Urinary bladder (tissue), 4 donors: ENCODE data around the gene DYSF. TPM values are rescaled to one million over a fixed set of nuclear protein-coding genes. Genes with fewer than 3 reads are reported as not detected.

ENCODE experiments used
- DNase-seq: peaks from one replicate; pipeline ENCODE4 v3.0.0-alpha.2; 2015; ENCODE audit errors: extremely low spot score
- H3K27ac ChIP-seq: one replicate; pipeline ENCODE4 v1.5.1; 2013; ENCODE audit warnings: low read depth, mild to moderate bottlenecking, moderate library complexity
- H3K36me3 ChIP-seq: one replicate; pipeline ENCODE4 v1.6.1; 2013; ENCODE audit warnings: mild to moderate bottlenecking, moderate library complexity; ENCODE audit not compliant: insufficient read depth
- H3K4me1 ChIP-seq: one replicate; pipeline ENCODE4 v1.6.1; 2013; ENCODE audit warnings: mild to moderate bottlenecking, moderate library complexity; ENCODE audit not compliant: insufficient read depth
- H3K4me3 ChIP-seq: one replicate; pipeline ENCODE4 v1.5.1; 2013; ENCODE audit warnings: low read depth, low read length
- WGBS: extraction: QIAGEN DNeasy Blood & Tissue Kit; methylation state at CpG from one replicate; pipeline ENCODE4 v1.1.7; 2013; 5-methylcytosine and 5-hydroxymethylcytosine counted together
- polyA plus RNA-seq: library from polyadenylated mRNA; stranded (reverse); fragments of 200-250 nt; gene quantifications from one replicate; pipeline ENCODE4 v1.2.3, GENCODE V29; 2013
- total RNA-seq: library from RNA; depleted of rRNA; stranded (reverse); fragments of >200 nt; gene quantifications from one replicate; pipeline ENCODE4 v1.2.3, GENCODE V29; 2014
- donor health status: healthy with polysubstance abuse.
- donor health status: healthy.

DYSF gene
- total and polyA plus RNA-seq, 2 donors: 19.0 to 22.9 TPM

GRCh38 chr2:71505770-71506140 is 52.4 kb downstream of the DYSF start:
- no peaks in the 10 kb centered on the region for H3K4me1 ChIP-seq
- no peak overlapping the region for H3K4me3 ChIP-seq
- no peak overlapping the region for H3K27ac ChIP-seq
- no peaks in the 10 kb centered on the region for H3K36me3 ChIP-seq
- 75% methylated on average over 8 of the region's 8 CpGs for WGBS
- no peak for DNase-seq

GRCh38 chr2:71506222-71507153 is 53.1 kb downstream of the DYSF start:
- H3K4me1 ChIP-seq: no peaks in the 10 kb centered on the region
- H3K4me3 ChIP-seq: no peak overlapping the region
- H3K36me3 ChIP-seq: no peaks in the 10 kb centered on the region
- 82% methylated on average over 20 of the region's 20 CpGs for WGBS
- no peak for DNase-seq
- no peak overlapping the region for H3K27ac ChIP-seq

GRCh38 chr2:71507476-71507875 is 54.1 kb downstream of the DYSF start:
- WGBS: 82% methylated on average over 8 of the region's 8 CpGs
- no peak overlapping the region for H3K4me3 ChIP-seq
- no peak for DNase-seq
- no peaks in the 10 kb centered on the region for H3K36me3 ChIP-seq
- H3K27ac ChIP-seq: no peak overlapping the region
- no peaks in the 10 kb centered on the region for H3K4me1 ChIP-seq

GRCh38 chr2:71510196-71510807 is 56.9 kb downstream of the DYSF start:
- WGBS: 21% methylated on average over 6 of the region's 6 CpGs
- Histone ChIP-seq H3K27ac (no peak overlapping the region), H3K4me1 (no peaks in the 10 kb centered on the region), H3K36me3 (no peaks in the 10 kb centered on the region), H3K4me3 (no peak overlapping the region)
- no peak for DNase-seq

- WGBS: 85% methylated on average over 9 of the region's 9 CpGs
- Histone ChIP-seq H3K27ac (no peak overlapping the region), H3K4me3 (no peak overlapping the region), H3K36me3 (no peaks in the 10 kb centered on the region), H3K4me1 (no peaks in the 10 kb centered on the region)
- DNase-seq: no peak
Measured at GRCh38 chr2:71510938-71511337, 57.6 kb downstream of the DYSF start.

GRCh38 chr2:71511776-71512175 is 58.4 kb downstream of the DYSF start:
- 78% methylated on average over 10 of the region's 10 CpGs for WGBS
- no peak overlapping the region for H3K4me3 ChIP-seq
- no peak for DNase-seq
- no peaks in the 10 kb centered on the region for H3K36me3 ChIP-seq
- H3K27ac ChIP-seq: no peak overlapping the region
- no peaks in the 10 kb centered on the region for H3K4me1 ChIP-seq

GRCh38 chr2:71512386-71512785 is 59.0 kb downstream of the DYSF start:
- H3K4me3 ChIP-seq: no peak overlapping the region
- WGBS: 83% methylated on average over 4 of the region's 4 CpGs
- DNase-seq: no peak
- no peaks in the 10 kb centered on the region for H3K36me3 ChIP-seq
- no peaks in the 10 kb centered on the region for H3K4me1 ChIP-seq
- no peak overlapping the region for H3K27ac ChIP-seq

- 73% methylated on average over 11 of the region's 11 CpGs for WGBS
- Histone ChIP-seq H3K4me1 (no peaks in the 10 kb centered on the region), H3K27ac (no peak overlapping the region), H3K36me3 (no peaks in the 10 kb centered on the region), H3K4me3 (no peak overlapping the region)
- no peak for DNase-seq
Measured at GRCh38 chr2:71513096-71513495, 59.7 kb downstream of the DYSF start.

- DNase-seq: no peak
- no peaks in the 10 kb centered on the region for H3K4me1 ChIP-seq
- no peaks in the 10 kb centered on the region for H3K36me3 ChIP-seq
- no peak overlapping the region for H3K4me3 ChIP-seq
- H3K27ac ChIP-seq: no peak overlapping the region
- WGBS: 92% methylated on average over 11 of the region's 11 CpGs
Measured at GRCh38 chr2:71513721-71514120, 60.4 kb downstream of the DYSF start.

- Histone ChIP-seq H3K27ac (no peak overlapping the region), H3K4me1 (no peaks in the 10 kb centered on the region), H3K36me3 (no peaks in the 10 kb centered on the region), H3K4me3 (no peak overlapping the region)
- WGBS: 80% methylated on average over 16 of the region's 16 CpGs
- no peak for DNase-seq
Measured at GRCh38 chr2:71516253-71516888, 63.0 kb downstream of the DYSF start.

GRCh38 chr2:71517851-71518250 is 64.5 kb downstream of the DYSF start:
- Histone ChIP-seq H3K4me3 (no peak overlapping the region), H3K36me3 (no peaks in the 10 kb centered on the region), H3K4me1 (no peaks in the 10 kb centered on the region), H3K27ac (no peak overlapping the region)
- DNase-seq: no peak
- WGBS: 86% methylated on average over 4 of the region's 4 CpGs

GRCh38 chr2:71521436-71521950 is 68.1 kb downstream of the DYSF start:
- H3K36me3 ChIP-seq: no peaks in the 10 kb centered on the region
- no peak for DNase-seq
- no peaks in the 10 kb centered on the region for H3K4me1 ChIP-seq
- 91% methylated on average over 8 of the region's 8 CpGs for WGBS
- H3K27ac ChIP-seq: no peak overlapping the region
- H3K4me3 ChIP-seq: no peak overlapping the region

- WGBS: 80% methylated on average over 6 of the region's 6 CpGs
- Histone ChIP-seq H3K4me1 (no peaks in the 10 kb centered on the region), H3K4me3 (no peak overlapping the region), H3K27ac (no peak overlapping the region), H3K36me3 (no peaks in the 10 kb centered on the region)
- no peak for DNase-seq
Measured at GRCh38 chr2:71524476-71524875, 71.1 kb downstream of the DYSF start.

GRCh38 chr2:71526141-71526540 is 72.8 kb downstream of the DYSF start:
- 92% methylated on average over 17 of the region's 17 CpGs for WGBS
- DNase-seq: no peak
- Histone ChIP-seq H3K36me3 (no peaks in the 10 kb centered on the region), H3K4me1 (no peaks in the 10 kb centered on the region), H3K4me3 (no peak overlapping the region), H3K27ac (no peak overlapping the region)
